GM19372 (cell line): ENCODE results near the gene SLC37A2.
"Not testable (repeated sequence)": the region's sequence is repeated elsewhere in the genome, so short reads cannot be mapped to it uniquely, and the experiment has no call there.

Experiments used
- ATAC-seq: cut with Tn5 transposase; IDR thresholded peaks from one replicate; pipeline ENCODE4 v1.9.1; 2021; ENCODE audit warnings: mild to moderate bottlenecking, low read depth, moderate library complexity; ENCODE audit not compliant: unreplicated experiment

The SLC37A2 gene

DNA sequence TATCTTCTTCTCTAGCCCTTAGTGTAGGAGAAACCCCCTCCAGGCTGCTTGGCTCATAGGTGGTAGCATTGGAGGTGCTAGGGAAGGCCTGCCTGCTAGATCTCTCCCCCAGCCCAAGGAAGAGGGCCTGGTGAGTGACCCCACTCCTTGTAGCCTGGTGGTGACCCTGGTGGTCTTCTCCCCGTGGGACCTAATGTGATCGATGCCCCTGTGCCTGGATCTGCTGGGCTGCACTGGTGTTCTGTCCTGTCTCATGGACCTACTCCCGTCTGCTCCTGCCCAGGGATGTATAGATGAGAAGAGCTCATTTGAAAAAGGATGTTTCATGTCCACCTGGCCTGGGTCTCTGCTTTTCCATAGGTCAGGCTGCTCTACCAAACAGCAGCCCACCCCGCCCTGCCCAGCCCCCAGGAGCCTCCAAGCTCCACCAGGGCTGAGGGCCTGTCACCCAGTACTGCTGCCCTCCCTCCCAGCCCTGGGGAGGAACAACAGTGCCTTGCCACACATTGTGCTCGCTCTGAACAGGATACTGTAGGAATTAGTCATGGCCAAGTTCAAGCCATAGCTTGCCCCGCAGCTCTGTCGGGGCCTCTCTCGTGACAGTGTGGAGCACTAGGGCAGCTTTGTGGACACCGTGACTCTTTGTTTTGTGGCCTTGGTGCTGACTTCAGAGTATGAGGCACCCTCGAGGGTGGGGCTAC lies 19.7 kb downstream of the SLC37A2 start:
- no peak for ATAC-seq

DNA sequence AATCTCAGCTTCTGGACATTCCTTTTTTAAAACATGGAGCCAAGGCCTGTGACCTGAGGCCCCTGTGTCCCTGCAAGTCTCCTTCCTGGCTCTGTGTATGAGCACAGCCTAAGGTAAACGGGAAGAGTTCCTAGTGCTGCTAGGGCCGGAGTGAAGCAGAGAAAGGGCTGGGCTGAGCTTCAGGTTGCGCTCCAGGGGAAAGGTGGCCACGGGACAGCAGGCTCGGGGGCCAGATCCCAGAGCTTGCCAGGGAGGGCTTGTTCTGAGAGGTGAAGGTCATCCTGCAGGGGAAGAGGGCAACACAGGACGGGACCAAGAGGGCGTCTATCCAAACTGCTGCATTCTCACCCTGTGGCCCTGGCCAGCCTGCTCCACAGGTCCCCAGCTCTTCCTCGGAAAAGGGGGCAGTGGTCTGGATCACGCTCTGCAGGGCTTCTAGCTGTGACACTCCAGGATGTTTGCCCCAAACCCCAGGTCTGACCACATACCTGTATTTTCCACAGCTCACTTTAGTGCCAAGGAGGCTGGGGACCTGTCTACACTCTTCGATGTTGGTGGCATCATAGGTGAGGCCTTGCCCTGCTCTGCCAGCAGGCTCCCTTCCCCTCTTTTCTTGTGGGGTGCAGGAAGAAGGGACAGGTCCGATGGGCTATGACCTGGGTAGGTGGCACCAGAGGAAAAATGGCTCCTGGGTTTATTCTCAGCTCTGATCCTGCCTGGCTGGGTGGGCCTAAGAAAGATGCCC lies 20.4 kb downstream of the SLC37A2 start:
- ATAC-seq: no peak

DNA sequence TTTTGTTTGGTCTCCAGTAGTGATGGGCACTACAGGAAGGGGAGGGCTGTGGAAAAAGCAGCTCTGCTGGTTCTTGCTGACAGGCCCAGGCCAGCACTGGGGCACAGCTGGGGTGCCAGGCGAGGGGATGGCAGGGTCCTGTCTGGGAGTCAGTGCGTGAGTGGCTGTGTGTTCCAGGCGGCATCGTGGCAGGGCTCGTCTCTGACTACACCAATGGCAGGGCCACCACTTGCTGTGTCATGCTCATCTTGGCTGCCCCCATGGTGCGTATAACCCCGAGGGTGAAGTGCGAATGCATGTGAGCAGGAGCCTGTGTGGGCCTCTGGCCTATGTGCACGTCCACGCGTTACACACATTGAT lies 20.9 kb downstream of the SLC37A2 start:
- no peak for ATAC-seq

DNA sequence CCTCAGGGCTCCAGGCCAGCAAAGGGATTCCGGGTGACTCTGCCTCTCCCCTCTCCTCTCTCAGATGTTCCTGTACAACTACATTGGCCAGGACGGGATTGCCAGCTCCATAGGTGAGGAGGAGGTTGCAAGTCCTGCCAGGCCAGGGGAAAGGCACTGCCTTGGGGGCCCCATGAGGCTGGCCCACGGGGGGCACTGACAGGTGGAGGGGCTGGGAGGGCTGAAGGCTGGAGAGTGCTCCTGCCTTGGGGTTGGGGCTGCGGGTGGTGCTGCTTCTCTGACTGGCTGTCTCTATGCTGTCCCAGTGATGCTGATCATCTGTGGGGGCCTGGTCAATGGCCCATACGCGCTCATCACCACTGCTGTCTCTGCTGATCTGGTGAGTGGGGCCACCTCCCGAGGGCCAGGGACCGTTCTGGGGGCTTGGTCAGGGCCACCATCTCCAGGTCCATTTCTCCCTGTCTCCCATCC lies 21.7 kb downstream of the SLC37A2 start:
- ATAC-seq: no peak

DNA sequence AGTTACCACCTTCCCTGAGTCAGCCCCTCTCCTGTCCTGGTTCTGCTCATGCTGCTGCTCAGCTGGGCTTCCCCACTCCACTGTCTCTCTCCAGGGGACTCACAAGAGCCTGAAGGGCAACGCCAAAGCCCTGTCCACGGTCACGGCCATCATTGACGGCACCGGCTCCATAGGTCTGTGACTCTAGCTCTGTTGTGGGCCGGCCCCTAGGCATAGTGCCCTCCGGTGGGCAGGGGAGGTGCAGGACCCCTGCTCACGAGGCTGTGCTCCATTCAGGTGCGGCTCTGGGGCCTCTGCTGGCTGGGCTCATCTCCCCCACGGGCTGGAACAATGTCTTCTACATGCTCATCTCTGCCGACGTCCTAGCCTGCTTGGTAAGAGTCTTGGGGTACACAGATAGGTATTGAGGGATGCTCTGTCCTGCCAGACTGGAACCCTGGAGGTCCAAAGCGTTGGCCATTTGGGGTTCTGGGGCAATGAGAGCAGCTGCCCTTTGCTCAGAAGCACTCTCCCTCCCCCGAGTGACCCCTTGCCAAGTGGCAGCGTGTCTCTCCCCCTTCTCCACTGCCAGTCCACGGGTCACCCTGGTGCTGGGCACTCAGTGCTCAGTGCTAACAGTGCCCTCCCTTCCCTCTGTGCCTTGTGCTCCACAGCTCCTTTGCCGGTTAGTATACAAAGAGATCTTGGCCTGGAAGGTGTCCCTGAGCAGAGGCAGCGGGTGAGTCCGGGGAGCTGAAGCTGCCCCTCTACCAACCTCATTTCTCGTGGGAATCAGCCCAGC lies 22.4 kb downstream of the SLC37A2 start:
- no peak for ATAC-seq

DNA sequence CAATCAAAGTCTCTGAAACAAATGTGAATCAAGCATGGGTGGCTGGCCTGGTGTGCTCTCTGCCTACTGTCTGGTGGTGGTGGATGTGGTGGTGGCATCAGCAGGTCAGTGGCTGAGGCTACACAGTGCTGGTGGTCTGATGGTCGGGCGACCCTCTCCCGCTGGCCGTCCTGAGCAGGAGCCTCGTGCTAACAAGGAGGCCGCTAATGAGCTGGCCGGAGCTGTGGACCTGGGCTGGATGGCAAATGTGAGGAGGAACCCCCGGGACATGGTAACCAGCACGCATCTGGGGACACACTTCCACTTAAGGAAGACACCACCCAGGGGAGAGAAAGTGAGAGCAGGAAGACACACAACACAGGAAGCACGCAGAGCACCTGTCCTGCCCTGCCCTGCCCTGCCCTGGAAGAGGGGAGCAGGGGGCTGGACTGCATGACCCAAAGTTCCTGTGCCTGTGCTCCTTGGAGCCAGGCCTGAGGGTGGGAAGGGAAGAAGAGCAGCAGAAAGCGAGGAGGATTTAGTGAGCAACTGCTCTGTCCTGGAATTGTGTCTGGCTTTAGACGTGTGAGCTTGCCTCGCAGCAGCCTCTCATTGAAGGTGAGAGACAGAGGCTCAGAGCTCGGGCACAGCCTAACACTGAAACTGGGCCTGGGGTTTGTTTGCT lies 23.7 kb downstream of the SLC37A2 start:
- ATAC-seq: no peak

DNA sequence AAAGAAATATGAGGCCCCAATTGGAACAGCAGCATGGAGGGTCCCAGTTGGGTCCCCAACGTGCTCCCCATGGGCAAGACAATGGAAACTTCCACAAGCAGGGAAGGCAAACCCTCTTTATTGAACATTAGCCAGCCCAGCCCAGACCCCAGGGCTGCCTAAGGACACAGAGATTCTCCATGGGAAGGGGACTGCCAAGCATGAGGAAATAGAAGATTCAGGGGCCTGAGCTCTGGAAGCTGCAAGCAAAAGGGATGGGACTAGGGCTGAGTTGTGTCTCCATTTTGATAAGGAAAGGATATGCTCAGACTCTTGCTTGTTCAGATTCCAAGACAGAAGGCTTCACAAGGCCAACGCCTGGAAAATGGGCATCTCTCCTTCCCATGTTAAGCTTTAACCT lies 25.0 kb downstream of the SLC37A2 start:
- no peak for ATAC-seq

DNA sequence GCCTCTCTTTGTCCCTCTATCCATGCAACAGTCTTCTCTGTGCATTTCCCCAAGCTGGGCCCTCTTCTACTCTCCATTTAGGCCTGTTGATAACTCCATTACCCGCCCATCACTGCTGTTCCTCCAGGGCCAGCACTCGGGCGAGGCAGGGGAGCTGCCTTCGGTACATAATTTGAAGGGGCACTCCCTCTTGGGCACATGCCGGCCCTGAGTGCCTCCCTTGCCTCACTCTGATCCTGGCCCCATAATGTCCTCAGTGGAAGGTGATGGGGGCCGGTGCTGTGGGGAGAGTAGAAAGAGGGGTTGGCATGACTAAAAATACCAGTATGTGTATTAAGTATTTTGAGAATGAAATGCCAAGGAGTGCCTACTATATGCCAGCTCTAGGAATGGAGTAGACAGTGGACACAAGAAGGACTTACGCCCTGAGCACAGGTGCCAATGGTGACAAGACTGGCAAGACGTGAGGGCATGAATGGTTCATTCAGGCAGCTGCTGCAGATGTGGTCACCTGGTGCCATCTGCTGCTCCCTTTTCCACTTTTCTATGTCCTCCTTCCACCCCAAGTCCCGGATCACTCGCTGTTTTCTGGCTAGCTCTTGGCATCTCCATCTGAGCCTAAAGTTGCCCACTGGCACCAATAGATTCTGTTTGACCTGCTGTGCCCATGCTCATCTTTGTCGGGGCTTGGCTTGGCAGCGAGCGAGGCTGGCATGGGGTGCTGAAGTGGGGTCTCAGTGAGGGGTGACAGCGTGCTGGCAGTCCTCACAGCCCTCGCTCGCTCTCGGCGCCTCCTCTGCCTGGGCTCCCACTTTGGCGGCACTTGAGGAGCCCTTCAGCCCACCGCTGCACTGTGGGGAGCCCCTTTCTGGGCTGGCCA lies 25.7 kb downstream of the SLC37A2 start:
- no peak for ATAC-seq

DNA sequence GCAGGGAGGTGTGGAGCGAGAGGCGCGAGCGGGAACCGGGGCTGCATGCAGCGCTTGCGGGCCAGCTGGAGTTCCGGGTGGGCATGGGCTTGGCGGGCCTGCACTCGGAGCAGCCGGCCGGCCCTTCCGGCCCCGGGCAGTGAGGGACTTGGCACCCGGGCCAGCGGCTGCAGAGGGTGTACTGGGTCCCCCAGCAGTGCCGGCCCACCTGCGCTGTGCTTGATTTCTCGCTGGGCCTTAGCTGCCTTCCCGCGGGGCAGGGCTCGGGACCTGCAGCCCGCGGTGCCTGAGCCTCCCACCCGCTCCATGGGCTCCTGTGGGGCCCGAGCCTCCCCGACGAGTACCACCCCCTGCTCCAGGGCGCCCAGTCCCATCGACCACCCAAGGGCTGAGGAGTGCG lies 26.4 kb downstream of the SLC37A2 start:
- not testable (repeated sequence) for ATAC-seq

DNA sequence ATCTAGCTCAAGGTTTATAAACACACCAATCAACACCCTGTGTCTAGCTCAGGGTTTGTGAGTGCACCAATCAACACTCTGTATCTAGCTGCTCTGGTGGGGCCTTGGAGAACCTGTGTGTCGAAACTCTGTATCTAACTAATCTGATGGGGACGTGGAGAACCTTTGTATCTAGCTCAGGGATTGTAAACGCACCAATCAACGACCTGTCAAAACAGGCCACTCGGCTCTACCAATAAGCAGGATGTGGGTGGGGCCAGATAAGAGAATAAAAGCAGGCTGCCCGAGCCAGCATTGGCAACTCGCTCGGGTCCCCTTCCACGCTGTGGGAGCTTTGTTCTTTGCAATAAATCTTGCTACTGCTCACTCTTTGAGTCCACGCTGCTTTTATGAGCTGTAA lies 27.0 kb downstream of the SLC37A2 start:
- ATAC-seq: not testable (repeated sequence)

DNA sequence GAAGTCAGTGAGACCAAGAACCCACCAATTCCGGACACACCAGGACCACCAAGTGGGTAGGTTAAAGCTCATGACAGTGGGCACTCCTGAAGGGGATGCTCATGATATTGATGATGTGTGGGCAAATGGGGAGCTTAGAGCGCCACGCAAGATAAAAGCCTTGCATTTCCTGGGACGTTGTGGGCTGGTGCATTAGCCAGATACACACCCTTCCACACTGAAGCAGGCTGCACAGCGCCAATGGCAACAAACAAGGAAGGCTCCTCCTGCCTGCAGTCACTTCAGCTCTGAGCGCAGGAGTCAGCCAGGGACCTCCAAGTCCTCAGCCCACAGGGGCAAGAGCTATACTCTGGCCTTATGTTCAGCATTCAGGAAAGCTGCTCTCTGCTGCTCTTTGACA lies 27.7 kb downstream of the SLC37A2 start:
- no peak for ATAC-seq

DNA sequence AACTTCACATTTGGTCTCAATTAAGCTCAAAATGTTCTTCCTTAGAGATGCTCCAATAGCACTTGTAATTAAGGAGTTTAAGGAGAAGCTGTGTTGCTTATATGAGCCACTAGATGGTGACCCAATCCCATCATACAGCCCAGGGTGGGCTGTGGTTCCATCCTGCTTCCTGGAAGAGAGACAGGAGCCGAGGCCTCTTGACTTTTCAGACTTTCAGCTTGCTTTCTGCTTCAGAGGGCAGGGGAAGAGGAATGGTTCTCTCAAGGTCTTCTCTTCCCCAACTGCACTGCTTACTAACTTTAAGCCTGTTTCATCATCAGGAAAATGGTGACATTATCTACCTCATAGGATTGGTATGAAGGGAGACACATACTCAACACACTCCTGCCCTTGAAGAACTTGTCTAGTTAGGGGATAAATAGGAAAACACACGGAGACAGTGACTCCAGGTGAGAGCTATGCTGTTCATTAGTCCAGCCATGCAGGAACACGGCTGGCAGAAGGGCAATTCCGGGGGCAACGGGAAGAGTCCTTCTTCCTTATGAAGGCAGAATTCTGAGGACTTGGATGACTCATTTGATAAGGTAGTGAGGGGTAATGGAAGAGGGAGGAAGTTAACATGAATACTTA lies 28.3 kb downstream of the SLC37A2 start:
- no peak for ATAC-seq

DNA sequence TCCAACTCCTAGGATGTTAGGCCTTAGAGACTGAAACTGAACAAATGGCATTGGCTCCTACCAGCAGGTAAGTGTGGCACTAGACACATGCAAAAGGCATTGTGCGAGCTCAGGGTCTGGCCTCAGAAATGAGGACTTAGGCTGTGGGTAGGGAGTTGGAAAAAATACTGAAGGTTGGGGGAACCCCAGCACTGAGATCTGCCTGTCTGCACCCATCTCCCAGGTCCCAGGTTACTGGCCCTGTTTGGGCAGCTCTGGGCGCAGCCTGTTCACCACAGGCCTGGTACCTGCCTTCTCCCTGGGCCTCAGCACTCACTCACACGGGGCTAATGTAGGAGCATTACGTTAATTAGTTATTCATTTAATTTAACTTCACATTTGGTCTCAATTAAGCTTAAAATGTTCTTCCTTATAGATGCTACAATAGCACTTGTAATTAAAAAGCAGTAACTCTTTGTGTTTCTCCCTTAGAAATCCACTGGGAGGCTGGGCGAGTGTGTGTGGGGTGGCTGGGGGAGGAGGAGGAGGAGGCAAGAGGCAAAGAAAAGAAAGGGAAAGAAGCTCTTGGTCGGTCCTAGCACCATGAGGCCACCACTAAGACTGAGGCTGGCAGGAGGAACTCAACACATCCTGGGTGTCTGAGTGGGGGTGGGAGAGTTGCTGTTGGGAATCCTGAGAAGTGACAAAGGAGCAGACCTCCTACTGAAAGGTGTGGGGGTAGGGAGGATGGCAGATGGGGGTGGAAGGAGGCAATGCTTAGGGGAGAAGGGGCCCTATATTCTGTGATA lies 29.0 kb downstream of the SLC37A2 start:
- ATAC-seq: no peak

DNA sequence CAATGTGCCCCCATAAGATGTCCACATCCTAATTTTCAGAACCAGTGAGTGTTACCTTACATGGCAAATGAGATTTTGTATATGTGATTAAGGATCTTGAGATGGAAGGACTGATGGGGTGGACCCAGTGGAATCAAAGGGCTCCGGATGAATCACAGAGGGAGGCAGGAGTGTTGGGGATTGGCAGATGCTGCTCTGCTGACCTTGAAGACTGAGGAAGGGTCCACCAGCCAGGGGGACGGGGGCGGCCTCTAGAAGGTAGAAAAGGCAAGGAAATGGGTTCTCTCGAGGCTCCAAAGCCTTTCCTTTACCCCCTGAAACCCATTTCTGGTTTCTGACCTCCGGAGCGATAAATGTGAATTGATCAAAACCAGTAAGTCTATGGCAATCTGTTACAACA lies 29.6 kb downstream of the SLC37A2 start:
- ATAC-seq: no peak

DNA sequence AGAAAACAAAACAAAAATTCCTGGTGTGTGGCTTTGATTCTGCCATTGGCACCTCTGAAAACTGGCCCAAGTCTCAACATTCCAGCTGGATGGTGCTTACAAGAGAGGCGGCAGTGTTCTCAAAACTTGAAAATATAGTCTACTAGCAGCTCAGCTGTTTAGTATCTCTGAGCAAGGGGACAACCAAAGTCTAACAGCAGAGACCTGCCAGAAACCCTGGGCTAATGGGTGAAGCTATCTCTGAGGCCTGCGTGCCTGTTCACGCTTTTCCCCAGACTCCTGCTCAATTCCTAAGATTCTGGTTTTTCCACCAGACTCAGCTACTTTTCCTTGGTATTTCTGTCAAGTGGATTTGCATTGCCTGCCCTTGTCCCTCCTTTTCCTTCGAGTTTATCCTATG lies 30.4 kb downstream of the SLC37A2 start:
- ATAC-seq: no peak

DNA sequence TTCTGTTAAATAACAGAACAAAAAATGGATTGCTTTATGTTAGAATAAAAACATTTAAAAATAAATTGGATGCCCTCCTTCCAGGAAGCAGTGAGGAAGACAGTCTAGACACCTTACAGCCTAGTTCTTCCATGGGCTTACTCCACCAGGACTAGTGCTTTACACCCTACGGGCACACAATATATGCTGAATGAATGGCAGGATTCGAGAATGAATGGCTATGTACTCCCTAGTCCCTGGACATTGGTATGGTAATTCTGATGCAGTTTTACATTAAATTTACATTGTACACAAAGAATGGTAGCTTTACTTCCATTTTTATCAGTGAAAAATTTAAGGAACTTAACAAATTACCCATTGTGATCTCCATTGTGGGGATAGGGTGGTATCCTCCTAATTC lies 31.6 kb downstream of the SLC37A2 start:
- ATAC-seq: no peak

DNA sequence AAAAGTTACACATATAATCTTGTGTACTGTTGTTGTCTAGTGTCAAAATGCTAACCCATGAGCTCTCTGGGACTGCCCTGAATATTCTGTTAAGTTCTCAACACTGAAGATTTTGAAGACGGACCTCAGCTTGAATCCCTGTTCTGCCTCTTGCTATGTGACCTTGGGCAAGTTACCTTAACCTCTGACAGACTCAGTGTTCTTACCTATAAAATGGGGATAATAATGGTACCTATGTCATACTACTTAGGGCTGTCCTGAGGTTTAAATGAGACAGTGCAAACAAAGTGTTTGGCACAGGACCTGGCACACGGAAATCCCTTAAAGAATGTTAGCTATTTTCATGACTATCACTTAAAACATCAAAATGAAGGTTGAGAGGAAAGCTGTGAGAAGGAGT lies 37.0 kb downstream of the SLC37A2 start:
- no peak for ATAC-seq

DNA sequence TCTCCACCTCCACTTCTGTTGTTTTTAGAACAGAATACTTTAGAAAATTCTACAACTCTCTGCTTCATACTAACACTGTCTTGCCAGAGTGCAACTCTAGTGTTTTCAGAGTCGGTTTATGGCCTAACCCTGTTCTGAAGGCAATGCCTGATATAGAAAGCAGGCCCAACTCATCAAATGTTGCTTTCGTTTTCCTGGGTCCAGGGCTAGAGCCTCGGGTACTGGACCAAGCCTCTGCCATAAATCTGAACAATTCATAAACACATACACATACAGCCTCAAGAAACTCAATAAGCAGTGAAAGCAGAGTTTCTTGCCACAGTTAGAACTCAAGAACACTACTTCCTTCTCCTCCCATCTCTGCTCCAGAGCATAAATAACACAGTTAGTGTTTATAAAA lies 38.5 kb downstream of the SLC37A2 start:
- ATAC-seq: no peak

DNA sequence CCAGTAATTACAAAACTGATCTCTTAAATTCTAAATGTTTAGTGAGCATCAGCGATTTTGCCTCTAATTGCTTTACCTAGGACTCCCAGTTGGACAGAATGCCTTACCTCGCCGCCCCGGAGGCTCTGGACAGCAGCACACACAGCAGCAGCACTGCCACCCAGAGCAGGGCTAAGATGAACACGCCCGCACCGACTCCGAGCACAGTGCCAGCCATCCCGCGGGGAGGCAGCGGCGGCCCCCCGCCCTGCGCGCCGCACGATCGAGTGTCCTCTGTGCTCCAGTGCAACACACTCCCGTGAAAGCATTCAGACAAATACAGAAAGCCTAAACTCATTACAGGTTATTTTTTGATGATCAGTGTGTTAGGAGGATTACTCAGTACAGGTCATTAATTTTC lies 38.9 kb downstream of the SLC37A2 start:
- ATAC-seq: no peak
